Coronary artery (tissue), 2 donors: Measurements from ENCODE around the gene MARK4.
"Not testable (repeated sequence)": the region's sequence is repeated elsewhere in the genome, so short reads cannot be mapped to it uniquely, and the experiment has no call there.

Experiments used
- DNase-seq: peaks from one replicate; pipeline ENCODE4 v3.0.0-alpha.2; 2017; ENCODE audit warnings: low spot score
- H3K27ac ChIP-seq, 2 donors: fragments of 200-600 bp; sonication (generic); one replicate each; pipeline ENCODE4 v1.5.1; 2016 to 2019
- H3K4me3 ChIP-seq: fragments of 200-600 bp; sonication (generic); 2 replicates; pipeline ENCODE4 v1.5.1; 2016; ENCODE audit warnings: mild to moderate bottlenecking, moderate library complexity
- TF ChIP-seq, protein P1 (sequence below): fragments of 200-600 bp; sonication (generic); IDR thresholded peaks from one replicate; pipeline ENCODE4 v1.5.1; 2019; ENCODE audit warnings: antibody characterized with exemption

MARK4 gene

DNA sequence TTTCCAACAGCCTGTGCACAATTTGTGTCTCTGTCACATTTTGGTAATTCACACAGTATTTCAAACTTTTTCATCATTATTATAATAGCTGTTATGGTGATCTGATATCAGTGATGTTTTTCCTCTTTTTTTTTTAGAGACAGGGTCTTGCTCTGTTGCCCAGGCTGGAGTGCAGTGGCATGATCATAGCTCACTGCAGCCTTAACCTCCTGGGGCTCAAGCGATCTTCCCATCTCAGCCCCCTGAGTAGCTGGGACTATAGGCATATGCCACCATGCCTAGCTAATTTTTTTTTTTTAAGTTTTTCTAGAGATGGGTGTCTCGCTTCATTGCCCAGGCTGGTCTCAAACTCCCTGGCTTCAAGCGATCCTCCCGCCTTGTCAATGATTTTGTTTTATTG, 5.8 kb downstream of the MARK4 start:
- no peak overlapping the region for H3K27ac ChIP-seq
- no peak for DNase-seq
- H3K4me3 ChIP-seq, result no peak overlapping the region
- TF ChIP-seq, protein P1, sequence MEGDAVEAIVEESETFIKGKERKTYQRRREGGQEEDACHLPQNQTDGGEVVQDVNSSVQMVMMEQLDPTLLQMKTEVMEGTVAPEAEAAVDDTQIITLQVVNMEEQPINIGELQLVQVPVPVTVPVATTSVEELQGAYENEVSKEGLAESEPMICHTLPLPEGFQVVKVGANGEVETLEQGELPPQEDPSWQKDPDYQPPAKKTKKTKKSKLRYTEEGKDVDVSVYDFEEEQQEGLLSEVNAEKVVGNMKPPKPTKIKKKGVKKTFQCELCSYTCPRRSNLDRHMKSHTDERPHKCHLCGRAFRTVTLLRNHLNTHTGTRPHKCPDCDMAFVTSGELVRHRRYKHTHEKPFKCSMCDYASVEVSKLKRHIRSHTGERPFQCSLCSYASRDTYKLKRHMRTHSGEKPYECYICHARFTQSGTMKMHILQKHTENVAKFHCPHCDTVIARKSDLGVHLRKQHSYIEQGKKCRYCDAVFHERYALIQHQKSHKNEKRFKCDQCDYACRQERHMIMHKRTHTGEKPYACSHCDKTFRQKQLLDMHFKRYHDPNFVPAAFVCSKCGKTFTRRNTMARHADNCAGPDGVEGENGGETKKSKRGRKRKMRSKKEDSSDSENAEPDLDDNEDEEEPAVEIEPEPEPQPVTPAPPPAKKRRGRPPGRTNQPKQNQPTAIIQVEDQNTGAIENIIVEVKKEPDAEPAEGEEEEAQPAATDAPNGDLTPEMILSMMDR, result no peak

DNA sequence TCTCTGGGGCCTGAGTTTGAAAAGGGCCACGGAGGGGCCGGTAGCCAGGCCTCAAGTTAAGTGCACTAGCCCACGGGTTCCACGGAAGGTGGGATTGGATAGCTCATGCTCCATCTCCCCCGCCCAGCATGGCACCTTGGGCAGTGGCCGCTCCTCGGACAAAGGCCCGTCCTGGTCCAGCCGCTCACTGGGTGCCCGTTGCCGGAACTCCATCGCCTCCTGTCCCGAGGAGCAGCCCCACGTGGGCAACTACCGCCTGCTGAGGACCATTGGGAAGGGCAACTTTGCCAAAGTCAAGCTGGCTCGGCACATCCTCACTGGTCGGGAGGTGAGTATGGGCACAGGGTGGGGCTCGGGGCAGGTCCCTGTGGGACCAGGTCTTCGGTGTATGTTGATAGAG, 7.8 kb downstream of the MARK4 start:
- Histone ChIP-seq H3K27ac (no peak overlapping the region), H3K4me3 (no peak overlapping the region)
- TF ChIP-seq, protein P1, result no peak
- no peak for DNase-seq

DNA sequence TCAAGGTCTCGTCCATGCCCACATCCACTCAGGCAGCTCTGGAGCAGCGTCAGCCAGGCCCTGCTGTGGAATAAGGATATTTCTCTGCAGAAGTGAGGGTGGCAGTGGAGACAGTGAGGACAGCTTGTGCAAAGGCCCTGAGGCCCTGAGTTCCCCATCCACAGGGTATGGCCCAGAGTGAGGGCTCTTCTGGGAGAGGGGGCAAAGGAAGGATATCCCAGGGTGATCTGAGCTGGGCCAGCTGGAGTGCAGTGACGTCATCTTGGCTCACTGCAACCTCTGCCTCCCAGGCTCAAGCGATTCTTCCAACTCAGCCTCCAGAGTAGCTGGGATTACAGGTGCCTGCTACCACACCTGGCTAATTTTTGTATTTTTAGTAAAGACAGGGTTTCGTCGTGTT, 11.5 kb downstream of the MARK4 start:
- DNase-seq, result no peak
- TF ChIP-seq, protein P1, result no peak
- H3K27ac ChIP-seq, result no peak overlapping the region
- H3K4me3 ChIP-seq, result no peak overlapping the region

DNA sequence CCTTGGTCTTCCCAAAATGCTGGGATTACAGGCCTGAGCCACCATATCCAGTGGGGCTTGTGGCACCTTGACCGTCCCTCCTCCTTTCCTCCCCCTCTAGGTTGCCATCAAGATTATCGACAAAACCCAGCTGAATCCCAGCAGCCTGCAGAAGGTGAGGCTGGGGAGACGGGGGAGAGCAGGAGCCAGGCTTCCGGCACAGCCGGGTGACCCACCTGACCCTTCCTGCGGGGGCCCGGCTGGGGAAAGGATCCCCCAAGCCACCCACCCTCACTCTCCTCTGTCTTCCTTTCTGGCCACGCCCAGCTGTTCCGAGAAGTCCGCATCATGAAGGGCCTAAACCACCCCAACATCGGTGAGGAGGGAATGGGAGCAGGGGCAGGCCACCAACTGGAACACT, 11.9 kb downstream of the MARK4 start:
- TF ChIP-seq, protein P1, result no peak
- Histone ChIP-seq H3K4me3 (no peak overlapping the region), H3K27ac (no peak overlapping the region)
- no peak for DNase-seq

DNA sequence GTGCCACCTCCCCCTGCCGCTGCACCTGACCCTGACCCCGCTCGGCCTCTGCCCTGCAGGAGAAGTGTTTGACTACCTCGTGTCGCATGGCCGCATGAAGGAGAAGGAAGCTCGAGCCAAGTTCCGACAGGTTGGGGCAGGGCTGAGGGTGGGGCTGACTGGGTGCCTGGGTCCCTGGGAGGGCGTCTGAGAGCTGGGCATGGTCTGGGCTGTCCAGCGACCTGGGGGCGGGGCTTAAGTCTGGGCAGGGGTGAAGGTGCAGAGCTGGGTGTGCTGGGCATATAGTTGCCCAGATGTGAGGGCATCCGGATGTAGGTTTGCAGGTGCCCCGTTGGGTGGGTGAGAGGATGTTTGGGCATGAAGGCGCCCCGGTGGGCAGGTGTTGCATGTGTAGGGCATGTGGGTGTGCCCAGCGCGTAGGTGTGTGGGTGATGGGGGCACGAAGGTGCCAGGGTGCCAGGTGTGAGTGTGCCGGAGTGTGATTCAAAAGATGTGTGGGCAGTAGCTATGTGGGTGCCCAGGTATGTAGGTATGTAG, 13.8 kb downstream of the MARK4 start:
- no peak overlapping the region for H3K27ac ChIP-seq
- no peak overlapping the region for H3K4me3 ChIP-seq
- TF ChIP-seq, protein P1, result no peak
- DNase-seq, result no peak

DNA sequence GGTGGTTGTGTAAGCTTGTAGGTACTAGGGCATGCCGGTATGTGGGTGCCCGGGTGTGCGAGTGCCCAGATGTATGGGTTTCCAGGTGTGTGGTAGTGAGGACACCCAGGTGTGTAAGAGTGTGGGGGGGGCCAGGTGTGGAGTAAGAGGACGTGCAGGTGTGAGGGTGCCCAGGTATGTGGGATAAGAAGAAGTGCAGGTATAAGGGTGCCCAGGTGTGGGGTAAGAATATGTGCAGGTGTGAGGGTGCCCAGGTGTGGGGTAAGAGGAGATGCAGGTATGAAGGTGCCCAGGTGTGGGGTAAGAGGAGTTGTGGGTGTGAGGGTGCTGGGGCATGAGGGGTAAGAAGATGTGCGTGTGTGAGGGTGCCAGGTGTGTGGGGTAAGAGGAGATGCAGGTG, 14.3 kb downstream of the MARK4 start:
- Histone ChIP-seq H3K4me3 (no peak overlapping the region), H3K27ac (no peak overlapping the region)
- TF ChIP-seq, protein P1, result no peak
- DNase-seq, result no peak

DNA sequence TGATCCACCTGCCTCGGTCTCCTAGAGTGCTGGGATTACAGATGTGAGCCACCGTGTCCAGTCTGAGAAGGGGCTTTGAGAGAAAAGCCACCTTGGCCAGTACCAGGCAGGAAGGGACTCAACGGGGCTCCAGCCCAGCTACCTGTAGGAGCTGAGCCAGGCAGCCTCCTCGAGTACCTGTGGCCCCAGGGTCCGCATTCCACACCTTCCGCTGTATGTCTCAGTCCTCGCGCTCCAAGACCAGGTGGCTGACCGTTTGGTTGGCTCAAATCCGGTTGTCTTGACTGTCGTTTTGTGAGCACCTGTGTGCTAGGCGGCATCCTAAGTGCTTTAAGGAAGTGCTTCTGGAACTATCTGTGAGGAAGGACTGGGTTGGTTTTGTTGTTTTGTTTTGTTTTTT, 16.2 kb downstream of the MARK4 start:
- Histone ChIP-seq H3K4me3 (no peak overlapping the region), H3K27ac (no peak overlapping the region)
- TF ChIP-seq, protein P1, result no peak
- DNase-seq, result no peak

DNA sequence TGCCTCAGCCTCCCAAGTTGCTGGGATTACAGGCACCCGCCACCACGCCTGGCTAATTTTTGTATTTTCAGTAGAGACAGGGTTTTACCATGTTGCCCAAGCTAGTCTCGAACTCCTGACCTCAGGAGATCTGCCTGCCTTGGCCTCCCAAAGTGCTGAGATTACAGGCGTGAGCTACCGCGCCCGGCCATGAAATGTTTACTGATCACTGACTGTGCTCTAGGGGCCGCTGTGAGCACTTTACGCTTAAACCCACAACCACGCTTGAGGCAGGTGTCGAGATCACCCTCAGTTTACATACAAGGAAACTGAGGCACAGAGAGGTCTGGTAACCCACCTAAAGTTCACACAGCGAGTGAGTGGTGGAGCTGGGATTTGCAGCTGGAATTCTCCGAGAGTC, 18.9 kb downstream of the MARK4 start:
- H3K4me3 ChIP-seq, H3K27ac ChIP-seq, DNase-seq: not testable (repeated sequence)
